T-helper 22 cell (primary cell): ENCODE results near the gene LOXL4.
"Not testable (repeated sequence)": the region's sequence is repeated elsewhere in the genome, so short reads cannot be mapped to it uniquely, and the experiment has no call there.

Experiments
- DNase-seq: peaks from one replicate; pipeline ENCODE4 v3.0.0-alpha.2; 2020; ENCODE audit warnings: low read depth

LOXL4 gene

DNA sequence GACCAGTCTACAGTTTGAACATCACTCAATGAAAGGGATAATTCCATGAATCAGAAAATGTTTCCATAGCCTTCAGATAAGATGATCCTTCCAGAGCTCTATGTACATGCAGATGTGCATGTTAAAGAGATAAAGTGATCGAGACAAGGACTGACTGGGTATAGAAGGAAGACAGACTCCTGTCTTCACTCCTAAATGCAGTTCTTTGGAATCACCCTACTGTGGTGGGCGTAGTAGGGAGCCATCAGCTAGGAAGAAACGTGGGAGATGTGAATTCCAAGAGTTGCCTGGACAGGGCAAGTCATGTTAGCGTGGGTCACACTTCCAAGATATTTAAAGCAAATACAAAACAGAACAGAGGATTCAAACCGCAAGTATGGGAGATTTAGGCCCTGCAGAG lies 23.9 kb downstream of the LOXL4 start:
- DNase-seq: no peak

DNA sequence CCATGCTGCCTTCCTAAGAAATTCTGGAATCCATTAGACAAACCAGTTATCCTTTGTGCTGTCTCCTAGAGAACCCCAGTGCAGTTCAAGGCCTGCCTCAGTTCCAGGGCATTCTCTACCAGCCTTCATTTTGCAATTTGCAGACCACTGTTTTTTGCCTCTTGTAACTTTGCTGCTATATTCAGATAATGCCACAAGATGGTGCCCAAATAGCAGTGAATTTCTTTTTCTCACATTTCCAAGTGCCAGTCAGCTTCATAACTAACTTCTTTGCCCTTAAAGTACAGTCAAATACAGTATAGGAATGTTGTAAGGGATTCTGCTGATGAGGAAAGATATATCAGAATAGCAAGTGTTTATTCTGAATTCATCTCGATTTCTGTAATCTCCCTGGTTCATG lies 25.2 kb downstream of the LOXL4 start:
- DNase-seq: no peak

DNA sequence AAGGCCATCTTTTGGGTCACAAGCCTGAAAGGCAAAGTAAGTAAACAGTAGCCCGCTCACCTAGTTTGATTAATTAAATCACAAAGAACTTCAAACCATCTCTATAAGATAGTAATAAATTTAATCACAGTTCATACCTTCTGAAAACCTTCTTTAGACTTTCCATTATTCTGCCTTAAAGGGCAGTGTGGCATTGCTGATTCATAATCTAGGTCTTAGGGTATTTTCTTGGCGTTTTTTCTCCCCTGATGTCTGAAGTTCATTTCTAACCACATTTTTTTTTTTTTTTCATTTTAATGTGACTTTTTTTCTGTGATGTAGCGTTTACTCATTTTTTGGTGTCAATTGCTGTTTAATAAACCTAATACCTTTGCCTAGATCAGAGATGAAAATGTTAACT lies 27.5 kb downstream of the LOXL4 start:
- DNase-seq: no peak

DNA sequence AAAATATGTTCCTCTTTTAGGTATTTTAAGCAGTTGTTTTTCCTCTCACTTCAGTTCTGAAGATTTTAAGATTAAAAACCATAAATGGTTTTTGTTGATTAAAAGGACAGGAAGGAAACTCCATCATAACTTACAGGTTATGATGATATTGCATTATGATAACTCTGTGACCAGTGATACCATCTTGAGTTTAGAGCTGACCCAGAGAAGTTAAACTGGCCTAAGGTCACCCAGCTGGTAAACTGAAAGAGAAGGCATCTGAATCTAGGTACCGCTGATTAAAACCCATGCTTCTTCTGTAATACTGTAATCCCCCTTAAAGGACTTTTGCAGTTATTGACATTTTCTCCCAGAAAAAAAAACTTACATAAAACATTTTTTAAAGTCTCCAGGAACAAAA lies 29.6 kb downstream of the LOXL4 start:
- DNase-seq: no peak

DNA sequence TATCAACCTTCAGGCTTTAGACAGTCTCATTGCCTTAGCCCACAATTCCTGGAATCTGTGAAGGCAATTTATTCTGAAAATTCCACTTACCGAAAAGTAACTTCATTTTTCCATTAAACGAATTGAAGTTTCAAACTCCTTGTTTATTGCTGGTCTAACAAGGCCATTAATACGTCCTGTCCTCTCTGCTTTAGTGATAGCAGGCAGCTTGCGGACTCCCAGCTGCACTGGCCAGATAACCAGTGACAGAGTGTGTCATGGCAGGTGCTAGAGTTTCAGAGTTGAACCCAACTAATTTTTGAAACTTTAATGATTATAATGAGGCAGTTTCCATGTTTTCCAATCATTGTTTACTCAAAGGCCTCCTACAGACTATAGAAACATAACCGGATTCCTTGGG lies 31.1 kb downstream of the LOXL4 start:
- DNase-seq: no peak

DNA sequence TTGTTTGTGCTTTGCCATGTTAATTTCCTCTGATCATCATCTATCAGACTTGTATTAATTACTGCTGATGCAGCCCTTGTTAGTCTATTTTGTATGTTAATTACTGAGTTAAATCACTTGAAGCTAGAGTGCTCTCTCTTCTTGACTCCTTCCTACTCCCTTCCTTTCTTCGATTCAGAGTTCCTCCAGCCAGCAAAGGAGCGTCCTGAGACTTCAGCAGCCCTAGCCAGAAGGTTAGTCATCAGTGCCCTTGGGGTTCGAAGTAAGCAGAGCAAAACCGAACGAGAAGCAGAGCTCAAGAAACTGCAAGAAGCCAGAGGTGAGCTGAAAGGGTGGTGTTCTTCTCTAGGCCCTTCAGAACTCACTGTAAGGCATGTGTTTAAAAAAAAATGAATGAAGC lies 32.1 kb downstream of the LOXL4 start:
- DNase-seq: no peak

DNA sequence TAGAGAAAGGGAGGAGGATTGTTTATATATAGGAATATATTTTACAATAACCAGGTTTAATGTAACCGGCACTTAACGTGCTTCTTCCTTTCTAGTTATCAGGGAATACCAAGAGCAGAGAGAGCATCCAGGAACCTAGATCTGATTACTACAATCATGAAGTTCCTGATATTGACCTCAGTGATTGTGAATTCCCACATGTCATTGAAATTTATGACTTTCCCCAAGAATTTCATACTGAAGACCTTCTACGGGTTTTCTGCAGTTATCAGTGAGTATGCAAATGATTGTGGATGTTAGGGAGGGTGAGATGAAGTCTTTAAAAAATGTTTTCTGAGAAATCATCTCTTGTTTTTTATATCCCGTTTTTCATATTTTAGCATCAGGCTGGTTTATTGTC lies 36.6 kb downstream of the LOXL4 start:
- no peak for DNase-seq

DNA sequence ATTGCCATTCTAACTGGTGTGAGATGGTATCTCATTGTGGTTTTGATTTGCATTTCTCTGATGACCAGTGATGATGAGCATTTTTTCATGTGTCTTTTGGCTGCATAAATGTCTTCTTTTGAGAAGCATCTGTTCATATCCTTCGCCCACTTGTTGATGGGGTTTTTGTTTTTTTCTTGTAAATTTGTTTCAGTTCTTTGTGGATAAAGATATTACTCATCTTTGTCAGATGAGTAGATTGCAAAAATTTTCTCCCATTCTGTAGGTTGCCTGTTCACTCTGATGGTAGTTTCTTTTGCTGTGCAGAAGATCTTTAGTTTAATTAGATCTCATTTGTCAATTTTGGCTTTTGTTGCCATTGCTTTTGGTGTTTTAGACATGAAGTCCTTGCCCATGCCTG lies 39.7 kb downstream of the LOXL4 start:
- not testable (repeated sequence) for DNase-seq

GRCh38 chr10:98227713-98228112 lies 40.3 kb downstream of the LOXL4 start:
- DNase-seq: not testable (repeated sequence)

DNA sequence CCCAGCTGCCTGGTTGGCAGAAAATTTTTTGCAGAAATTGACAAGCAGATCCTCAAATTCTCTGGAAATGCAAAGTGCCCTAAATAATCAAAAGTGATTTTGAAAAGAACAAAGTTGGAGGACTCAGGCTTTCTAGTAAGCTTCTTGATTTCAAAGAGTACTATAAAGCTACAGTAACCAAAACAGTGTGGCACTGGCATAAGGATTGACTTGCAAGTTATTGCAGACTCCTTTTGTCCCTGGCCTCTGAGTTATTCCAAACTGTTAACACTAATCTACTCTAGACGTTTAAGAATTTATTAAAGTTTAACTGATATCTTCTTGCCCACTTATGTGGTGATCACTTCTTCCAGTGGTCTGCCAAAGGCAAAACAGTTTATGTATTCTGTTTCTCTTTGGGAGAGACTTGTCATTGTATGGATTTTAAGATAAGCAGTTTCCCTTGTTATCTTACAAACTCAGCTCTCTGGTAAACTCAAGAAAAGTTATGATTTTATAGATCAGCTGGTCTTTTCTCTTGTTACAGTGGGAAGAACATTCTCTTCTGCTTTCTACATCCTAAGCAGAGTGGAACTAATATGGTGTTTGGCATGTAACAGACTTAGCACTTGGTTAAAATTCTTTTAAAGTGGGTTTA lies 41.4 kb downstream of the LOXL4 start:
- no peak for DNase-seq

- DNase-seq: no peak
Measured at GRCh38 chr10:98224996-98225395, 43.0 kb downstream of the LOXL4 start.

DNA sequence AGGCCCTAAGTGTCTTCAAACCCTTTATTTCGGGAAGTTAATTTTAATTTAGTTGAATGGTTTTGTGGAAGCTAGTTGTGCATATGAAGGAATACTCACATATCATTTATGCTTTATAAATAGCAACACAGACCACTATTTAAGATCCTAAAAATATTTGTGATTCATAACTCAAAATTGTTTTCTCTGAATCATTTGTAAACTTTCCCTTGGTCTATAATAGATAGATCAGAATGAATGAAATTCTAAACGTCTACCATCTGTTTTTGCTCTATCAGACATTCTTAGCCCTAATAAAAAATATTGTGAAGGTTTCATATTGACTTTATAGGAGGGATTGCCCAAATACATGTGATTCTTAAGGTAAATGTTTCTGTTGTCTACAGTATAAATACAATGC lies 43.5 kb downstream of the LOXL4 start:
- no peak for DNase-seq

DNA sequence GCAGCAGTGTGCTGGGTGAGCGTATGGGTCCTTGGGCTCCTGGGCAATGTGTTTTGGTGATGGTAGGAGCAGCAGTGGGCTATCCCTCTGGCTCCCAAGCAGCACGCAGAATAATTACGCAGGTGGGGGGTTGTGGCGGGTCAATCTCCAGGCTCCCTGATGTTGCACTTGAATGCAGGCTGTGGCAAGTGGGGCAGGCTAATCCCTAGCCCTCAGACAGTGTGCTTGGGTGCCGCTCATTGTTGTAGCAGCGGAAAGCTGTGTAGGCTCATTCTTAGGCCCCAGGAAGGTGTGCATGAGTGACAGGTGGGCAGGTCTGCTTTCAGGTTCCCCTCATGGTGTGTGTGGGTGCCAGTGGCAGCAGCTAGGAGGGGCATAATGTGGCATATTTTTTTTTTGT lies 44.1 kb downstream of the LOXL4 start:
- DNase-seq: no peak

GRCh38 chr10:98217801-98218200 lies 50.2 kb downstream of the LOXL4 start:
- DNase-seq: no peak

- DNase-seq: no peak
Measured at GRCh38 chr10:98215373-98215772, 52.6 kb downstream of the LOXL4 start.

DNA sequence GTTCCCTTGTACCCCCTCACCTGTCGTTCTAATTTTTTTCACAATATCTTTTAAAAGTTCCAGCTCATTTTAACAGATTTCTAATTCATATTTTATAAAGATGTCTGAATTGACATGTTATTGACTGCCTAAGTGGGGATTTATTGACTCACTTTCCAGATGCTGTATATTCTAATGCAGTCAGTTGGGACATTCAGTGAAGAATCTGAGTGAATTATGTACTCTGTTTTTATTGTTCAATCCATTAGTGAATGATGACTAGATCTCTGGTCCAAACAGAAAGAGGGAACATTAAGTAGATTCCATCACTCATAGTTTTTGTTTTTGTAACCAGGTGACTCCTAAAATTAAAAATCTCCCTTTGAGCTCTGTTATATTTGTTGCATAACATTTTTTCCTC lies 54.3 kb downstream of the LOXL4 start:
- DNase-seq: no peak

DNA sequence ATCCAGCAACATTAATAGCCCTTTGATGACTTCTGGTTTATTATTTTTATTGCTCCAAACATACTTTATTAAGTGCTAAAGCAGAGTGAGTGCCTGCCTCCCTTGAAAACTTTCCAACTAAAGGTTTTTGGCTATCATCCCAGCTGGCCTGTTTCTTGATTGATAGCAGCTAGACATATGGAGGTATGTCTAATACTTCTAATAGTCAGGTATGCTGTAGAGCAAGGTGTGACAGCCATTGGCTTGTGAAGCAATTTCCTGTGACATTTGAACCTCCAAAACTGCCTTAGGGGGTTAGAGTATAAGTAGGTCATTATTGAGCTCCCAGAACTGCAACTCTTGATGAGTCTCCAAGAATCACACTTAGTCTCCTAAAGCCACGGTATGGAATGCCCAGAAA lies 55.8 kb downstream of the LOXL4 start:
- no peak for DNase-seq

DNA sequence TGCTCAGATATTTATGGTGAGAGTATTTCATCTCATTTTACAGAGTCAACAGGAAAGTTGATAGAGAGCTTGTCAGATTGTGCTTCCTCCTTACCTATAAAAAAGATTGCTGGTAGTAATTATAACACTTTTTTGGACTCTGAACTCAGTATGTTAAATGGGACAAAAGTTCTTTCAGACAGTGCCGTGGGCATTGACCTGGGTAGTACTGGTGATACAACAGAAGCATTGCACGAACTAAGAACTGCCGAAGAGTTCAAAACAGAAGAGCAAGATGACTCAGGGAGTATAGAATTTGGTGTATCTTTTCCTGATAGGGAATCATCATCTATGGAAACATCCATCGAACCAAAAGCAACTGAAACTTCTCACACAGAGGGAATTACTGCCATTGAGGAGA lies 58.6 kb downstream of the LOXL4 start:
- no peak for DNase-seq

GRCh38 chr10:98208925-98209324 lies 59.1 kb downstream of the LOXL4 start:
- no peak for DNase-seq

DNA sequence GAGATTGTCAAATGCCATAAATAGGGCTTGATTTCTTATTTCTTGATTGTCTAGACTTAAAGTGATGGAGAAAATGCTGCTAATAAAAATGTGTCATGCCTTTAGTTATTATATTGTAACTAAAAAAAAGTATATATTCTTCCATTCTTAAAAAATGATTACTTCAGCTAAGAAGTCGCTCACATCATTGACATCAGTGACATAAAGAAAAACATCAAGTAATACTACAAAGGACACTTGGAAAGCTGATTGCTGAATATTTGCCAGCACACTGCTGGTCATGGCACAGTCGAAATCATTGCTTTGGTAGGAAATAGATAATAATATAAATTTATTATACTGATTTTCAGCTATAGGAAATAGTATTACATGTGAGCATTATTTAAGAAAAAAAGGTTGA lies 62.6 kb downstream of the LOXL4 start:
- no peak for DNase-seq

- DNase-seq: no peak
Measured at GRCh38 chr10:98202378-98202777, 65.6 kb downstream of the LOXL4 start.

DNA sequence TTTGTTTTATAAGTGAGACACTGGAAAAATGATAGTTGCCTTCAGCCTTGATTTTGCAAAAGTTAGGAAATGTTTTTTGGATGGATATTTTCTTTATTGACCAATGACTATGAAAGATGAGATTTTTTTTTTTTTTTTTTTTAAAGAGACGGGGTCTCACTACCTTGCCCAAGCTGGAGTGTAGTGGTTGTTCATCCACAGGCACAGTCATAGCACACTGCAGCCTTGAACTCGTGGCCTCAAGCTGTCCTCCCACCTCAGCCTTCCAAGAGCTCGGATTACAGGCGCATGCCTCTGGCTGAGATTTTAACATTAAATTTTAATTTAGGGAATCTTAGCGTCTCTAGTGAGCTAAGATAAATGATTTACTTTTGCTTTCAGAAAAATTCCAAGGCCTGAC lies 66.2 kb downstream of the LOXL4 start:
- DNase-seq: no peak
